Head of caudate nucleus (tissue), 42 donors: ENCODE results near the gene COL4A1.
"Not testable (repeated sequence)": the region's sequence is repeated elsewhere in the genome, so short reads cannot be mapped to it uniquely, and the experiment has no call there.

Experiments
- DNase-seq, 42 donors: peaks; one replicate each; pipeline versions ENCODE4 v3.0.0 to v3.0.0-alpha.2; 2020 to 2021; ENCODE audit warnings: mixed read lengths in 7 of 42
- intact Hi-C: fragments of 100-400 bp; cut with DNase I; formaldehyde crosslinking; loops from one replicate; pipeline ENCODE4 v1.15.0; 2022

The COL4A1 gene

GRCh38 chr13:110313261-110313660, 6.3 kb upstream of the COL4A1 start:
- intact Hi-C loops = not testable (repeated sequence)
- peak in 2 of 42 donors; percentile 1 to 6 for DNase-seq

GRCh38 chr13:110312339-110313031, 5.5 kb upstream of the COL4A1 start:
- DNase-seq = peak in 1 of 42 donors; percentile 25
- intact Hi-C loops = no loop called here

GRCh38 chr13:110311443-110312338, 4.7 kb upstream of the COL4A1 start:
- DNase-seq = peak in 1 of 42 donors; percentile 9
- intact Hi-C loops = no loop called here

GRCh38 chr13:110310541-110311442, 3.8 kb upstream of the COL4A1 start:
- peak in 1 of 42 donors; percentile 11 for DNase-seq
- intact Hi-C loops = no loop called here

GRCh38 chr13:110309661-110310524, 2.9 kb upstream of the COL4A1 start:
- intact Hi-C loops = no loop called here
- peak in 2 of 42 donors; percentile 3 to 18 for DNase-seq

- DNase-seq = peak in 3 of 42 donors; percentile 6 to 46 (median 36)
- intact Hi-C loops = no loop called here
These were observed 1.9 kb upstream of the COL4A1 start for GRCh38 chr13:110308656-110309359.

GRCh38 chr13:110307767-110308655, 1.1 kb upstream of the COL4A1 start:
- intact Hi-C loops = no loop called here
- DNase-seq = peak in 3 of 42 donors; percentile 32 to 49 (median 38)

GRCh38 chr13:110306340-110306959, 507 bp downstream of the COL4A1 start:
- intact Hi-C loops = no loop called here
- DNase-seq = peak in 2 of 42 donors; percentile 20 to 30

GRCh38 chr13:110305949-110306339, 1.0 kb downstream of the COL4A1 start:
- peak in 2 of 42 donors; percentile 20 to 29 for DNase-seq
- intact Hi-C loops = no loop called here

GRCh38 chr13:110305544-110305943, 1.4 kb downstream of the COL4A1 start:
- DNase-seq = no peak
- intact Hi-C loops = no loop called here

GRCh38 chr13:110305001-110305400, 2.0 kb downstream of the COL4A1 start:
- DNase-seq = no peak
- intact Hi-C loops = no loop called here

- peak in 2 of 42 donors; percentile 2 to 14 for DNase-seq
These were observed 2.7 kb downstream of the COL4A1 start for GRCh38 chr13:110304256-110304655.

GRCh38 chr13:110303644-110304043, 3.3 kb downstream of the COL4A1 start:
- intact Hi-C loops = no loop called here
- DNase-seq = peak in 2 of 42 donors; percentile 1 to 7

More at GRCh38 chr13:110304256-110304655, 2.7 kb downstream of the COL4A1 start:
- intact Hi-C loops = no loop called here

- peak in 2 of 42 donors; percentile 8 to 11 for DNase-seq
- intact Hi-C loops = no loop called here
These were observed 4.0 kb downstream of the COL4A1 start for GRCh38 chr13:110302997-110303396.

- peak in 3 of 42 donors; percentile 1 to 6 (median 5) for DNase-seq
- intact Hi-C loops = no loop called here
These were observed 5.1 kb downstream of the COL4A1 start for GRCh38 chr13:110301606-110302553.
